HepG2 (cell line): Measurements from ENCODE around the gene GPATCH8.

Experiments
- ATF7 ChIP-seq, 2 experiments: fragments of 450-650 bp in 1 of 2; sonication (generic) in 1 of 2; formaldehyde crosslinking in 1 of 2; IDR thresholded peaks; 2 replicates each; pipeline versions ENCODE4 v1.4.0 to v1.6.1; 2016 to 2020; ENCODE audit warnings: antibody characterized with exemption in 1 of 2, mild to moderate bottlenecking in 1 of 2, missing genetic modification reagents in 1 of 2
- EP300 ChIP-seq, 3 experiments: sonication (generic) in 1 of 3; formaldehyde crosslinking in 1 of 3; IDR thresholded peaks; 2 replicates each; pipeline versions ENCODE4 v1.5.1 to v1.6.1; 2011 to 2020; ENCODE audit warnings: low read depth in 2 of 3, low read length in 2 of 3, borderline replicate concordance in 1 of 3, improper control_type of control experiment in 1 of 3, mild to moderate bottlenecking in 1 of 3, missing genetic modification reagents in 1 of 3, moderate library complexity in 1 of 3
- FOSL2 ChIP-seq: sonication (generic); formaldehyde crosslinking; IDR thresholded peaks from 2 replicates; pipeline ENCODE4 v1.4.0; 2020; ENCODE audit warnings: missing genetic modification reagents
- FOXP1 ChIP-seq, 2 experiments: fragments of 450-650 bp in 1 of 2; IDR thresholded peaks; 2 replicates each; pipeline ENCODE4 v1.6.1; 2017 to 2018; ENCODE audit warnings: antibody characterized with exemption in 1 of 2
- HMG20A ChIP-seq: IDR thresholded peaks from 2 replicates; pipeline ENCODE4 v1.6.1; 2016; ENCODE audit warnings: borderline replicate concordance
- KLF13 ChIP-seq: sonication (generic); formaldehyde crosslinking; IDR thresholded peaks from 2 replicates; pipeline ENCODE4 v1.4.0; 2020; ENCODE audit warnings: mild to moderate bottlenecking, missing genetic modification reagents
- MLXIP ChIP-seq: sonication (generic); formaldehyde crosslinking; IDR thresholded peaks from 2 replicates; pipeline ENCODE4 v1.9.0; 2021; ENCODE audit warnings: missing genetic modification reagents, borderline replicate concordance
- NFE2L2 ChIP-seq: fragments of 150-350 bp; IDR thresholded peaks from 2 replicates; pipeline ENCODE4 v1.6.1; 2014; ENCODE audit warnings: low read length
- POLR2A ChIP-seq, 2 experiments: IDR thresholded peaks; 2 replicates each; pipeline ENCODE4 v1.6.1; 2011; ENCODE audit warnings: low read depth in 2 of 2, low read length in 2 of 2, mild to moderate bottlenecking in 1 of 2, moderate library complexity in 1 of 2; ENCODE audit not compliant: insufficient read depth in 1 of 2
- SETDB1 ChIP-seq: sonication (generic); formaldehyde crosslinking; IDR thresholded peaks from 2 replicates; pipeline ENCODE4 v1.5.1; 2020; ENCODE audit warnings: missing genetic modification reagents, mild to moderate bottlenecking, borderline replicate concordance
- TBL1XR1 ChIP-seq: fragments of 150-350 bp; IDR thresholded peaks from 2 replicates; pipeline ENCODE4 v1.6.1; 2014; ENCODE audit warnings: borderline replicate concordance, low read length; ENCODE audit not compliant: partially characterized antibody
- ZNF431 ChIP-seq: sonication (generic); formaldehyde crosslinking; IDR thresholded peaks from 2 replicates; pipeline ENCODE4 v1.9.0; 2022; ENCODE audit warnings: missing genetic modification reagents, low read depth, mild to moderate bottlenecking, borderline replicate concordance
- TF ChIP-seq, protein P1 (sequence below): sonication (generic); formaldehyde crosslinking; IDR thresholded peaks from 2 replicates; pipeline ENCODE4 v1.5.0; 2020; ENCODE audit warnings: mild to moderate bottlenecking, missing genetic modification reagents, moderate library complexity
- TF ChIP-seq, protein P2 (sequence below): sonication (generic); formaldehyde crosslinking; IDR thresholded peaks from 2 replicates; pipeline ENCODE4 v1.4.0; 2020; ENCODE audit warnings: missing genetic modification reagents

DNA sequence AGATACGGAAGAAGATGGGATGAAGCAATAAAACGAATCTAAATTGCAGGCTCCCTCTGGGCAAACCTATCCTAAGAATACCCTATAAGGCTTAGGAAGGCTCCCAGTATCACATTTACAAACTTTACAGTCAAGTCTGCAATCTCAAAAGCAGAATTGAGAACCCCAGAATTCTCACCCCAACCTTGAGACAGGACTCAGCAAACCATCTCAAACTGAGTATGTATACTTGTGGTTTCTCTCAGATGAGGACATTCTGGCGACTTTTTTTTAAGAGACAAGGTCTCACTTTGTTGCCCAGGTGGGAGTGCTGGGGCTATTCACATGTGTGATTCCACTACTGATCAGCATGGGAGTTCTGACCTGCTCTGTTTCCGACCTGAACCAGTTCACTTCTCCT lies 94.4 kb downstream of the GPATCH8 start:
- TF ChIP-seq HMG20A (CRISPR knock-in tag) = no peak
- no peak for TF ChIP-seq FOXP1 (IDR thresholded peaks at IDR 0.05)
- TF ChIP-seq FOXP1 (CRISPR knock-in tag; IDR thresholded peaks at IDR 0.05) = no peak
- TF ChIP-seq, protein P1, sequence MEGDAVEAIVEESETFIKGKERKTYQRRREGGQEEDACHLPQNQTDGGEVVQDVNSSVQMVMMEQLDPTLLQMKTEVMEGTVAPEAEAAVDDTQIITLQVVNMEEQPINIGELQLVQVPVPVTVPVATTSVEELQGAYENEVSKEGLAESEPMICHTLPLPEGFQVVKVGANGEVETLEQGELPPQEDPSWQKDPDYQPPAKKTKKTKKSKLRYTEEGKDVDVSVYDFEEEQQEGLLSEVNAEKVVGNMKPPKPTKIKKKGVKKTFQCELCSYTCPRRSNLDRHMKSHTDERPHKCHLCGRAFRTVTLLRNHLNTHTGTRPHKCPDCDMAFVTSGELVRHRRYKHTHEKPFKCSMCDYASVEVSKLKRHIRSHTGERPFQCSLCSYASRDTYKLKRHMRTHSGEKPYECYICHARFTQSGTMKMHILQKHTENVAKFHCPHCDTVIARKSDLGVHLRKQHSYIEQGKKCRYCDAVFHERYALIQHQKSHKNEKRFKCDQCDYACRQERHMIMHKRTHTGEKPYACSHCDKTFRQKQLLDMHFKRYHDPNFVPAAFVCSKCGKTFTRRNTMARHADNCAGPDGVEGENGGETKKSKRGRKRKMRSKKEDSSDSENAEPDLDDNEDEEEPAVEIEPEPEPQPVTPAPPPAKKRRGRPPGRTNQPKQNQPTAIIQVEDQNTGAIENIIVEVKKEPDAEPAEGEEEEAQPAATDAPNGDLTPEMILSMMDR = no peak
- TF ChIP-seq, protein P2, sequence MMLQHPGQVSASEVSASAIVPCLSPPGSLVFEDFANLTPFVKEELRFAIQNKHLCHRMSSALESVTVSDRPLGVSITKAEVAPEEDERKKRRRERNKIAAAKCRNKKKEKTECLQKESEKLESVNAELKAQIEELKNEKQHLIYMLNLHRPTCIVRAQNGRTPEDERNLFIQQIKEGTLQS (CRISPR knock-in tag) = no peak
- TF ChIP-seq MLXIP = no peak
- TF ChIP-seq EP300 (IDR thresholded peaks at IDR 0.05; ENCODE audit: low read depth in 2 of 2, low read length in 2 of 2) = no peak
- TF ChIP-seq EP300 (CRISPR knock-in tag; IDR thresholded peaks at IDR 0.05; ENCODE audit: borderline replicate concordance) = no peak
- TF ChIP-seq TBL1XR1 = no peak
- no peak for TF ChIP-seq FOSL2
- no peak for TF ChIP-seq NFE2L2
- no peak for TF ChIP-seq SETDB1 (CRISPR knock-in tag)
- TF ChIP-seq ATF7 (IDR thresholded peaks at IDR 0.05) = no peak
- no peak for TF ChIP-seq ATF7 (CRISPR knock-in tag; IDR thresholded peaks at IDR 0.05)
- TF ChIP-seq KLF13 (CRISPR knock-in tag) = no peak
- no peak for TF ChIP-seq POLR2A (IDR thresholded peaks at IDR 0.05; ENCODE audit: insufficient read depth in 1 of 2, low read depth in 2 of 2, low read length in 2 of 2)
- no peak for TF ChIP-seq ZNF431 (CRISPR knock-in tag)
